ENCODE results near the gene CAPN13. TPM values are rescaled to one million over a fixed set of nuclear protein-coding genes. Genes with fewer than 3 reads are reported as not detected.

Gene CAPN13
- total RNA-seq, 4 donors from 2014 or later: 0.18 to 5.8 (median 1.8) TPM

- DNase-seq: no peak
- intact Hi-C loops (cut with DNase I): no loop called here
- H3K4me1 ChIP-seq: peaks cover 0 to 4% (median 0%) of the 10 kb centered on the region in 3 donors
- no peak for TF ChIP-seq POLR2A (IDR thresholded peaks at IDR 0.05)
- TF ChIP-seq CTCF (IDR thresholded peaks at IDR 0.05): no peak
- H3K36me3 ChIP-seq: no peaks in the 10 kb centered on the region
- no peak overlapping the region for H3K27ac ChIP-seq
- H3K9me3 ChIP-seq: no peaks in the 10 kb centered on the region
- H3K4me3 ChIP-seq: no peak overlapping the region
- WGBS, 2 donors: 90 to 93% methylated on average over 2 to 4 of the region's 4 CpGs
- H3K27me3 ChIP-seq: peaks cover 0 to 37% (median 0%) of the 10 kb centered on the region in 4 donors
Observed at GRCh38 chr2:30732876-30733275, 74.4 kb downstream of the CAPN13 start.

GRCh38 chr2:30732376-30732775 is 74.9 kb downstream of the CAPN13 start:
- no peak for DNase-seq
- no peak overlapping the region for H3K4me3 ChIP-seq
- no peaks in the 10 kb centered on the region for H3K36me3 ChIP-seq
- intact Hi-C loops (cut with DNase I): no loop called here
- TF ChIP-seq CTCF (IDR thresholded peaks at IDR 0.05) (no peak), POLR2A (IDR thresholded peaks at IDR 0.05) (no peak)
- no peak overlapping the region for H3K27ac ChIP-seq
- WGBS, 2 donors: 60% methylated on average over 6 of the region's 10 CpGs; no CpG with 5 or more reads in 1 of the 2 donors
- no peaks in the 10 kb centered on the region for H3K9me3 ChIP-seq
- peaks cover 0 to 37% (median 0%) of the 10 kb centered on the region in 4 donors for H3K27me3 ChIP-seq
- H3K4me1 ChIP-seq: peaks cover 0 to 4% (median 0%) of the 10 kb centered on the region in 3 donors

- DNase-seq: no peak
- no peaks in the 10 kb centered on the region for H3K36me3 ChIP-seq
- H3K27me3 ChIP-seq: peaks cover 0 to 37% (median 0%) of the 10 kb centered on the region in 4 donors
- H3K4me3 ChIP-seq: no peak overlapping the region
- intact Hi-C loops (cut with DNase I): no loop called here
- 36 to 50% methylated on average over 2 to 3 of the region's 6 CpGs for WGBS, 2 donors
- TF ChIP-seq CTCF (IDR thresholded peaks at IDR 0.05) (no peak), POLR2A (IDR thresholded peaks at IDR 0.05) (no peak)
- H3K4me1 ChIP-seq: peaks cover 0 to 3% (median 0%) of the 10 kb centered on the region in 3 donors
- no peak overlapping the region for H3K27ac ChIP-seq
- no peaks in the 10 kb centered on the region for H3K9me3 ChIP-seq
Observed at GRCh38 chr2:30731706-30732105, 75.5 kb downstream of the CAPN13 start.

- Histone ChIP-seq H3K4me3 (no peak overlapping the region), H3K27me3 (peaks cover 0 to 35% (median 0%) of the 10 kb centered on the region in 4 donors), H3K36me3 (no peaks in the 10 kb centered on the region), H3K9me3 (no peaks in the 10 kb centered on the region), H3K27ac (no peak overlapping the region), H3K4me1 (no peaks in the 10 kb centered on the region)
- no peak for DNase-seq
- TF ChIP-seq CTCF (IDR thresholded peaks at IDR 0.05): no peak
- TF ChIP-seq POLR2A (IDR thresholded peaks at IDR 0.05): no peak
- WGBS, 2 donors: 87 to 92% methylated on average over 9 to 15 of the region's 16 CpGs
- intact Hi-C loops (cut with DNase I): no loop called here
Observed at GRCh38 chr2:30730736-30731647, 76.3 kb downstream of the CAPN13 start.

GRCh38 chr2:30729031-30729430 is 78.2 kb downstream of the CAPN13 start:
- intact Hi-C loops (cut with DNase I): no loop called here
- TF ChIP-seq CTCF (IDR thresholded peaks at IDR 0.05) (no peak), POLR2A (IDR thresholded peaks at IDR 0.05) (no peak)
- no peak for DNase-seq
- H3K4me3 ChIP-seq: no peak overlapping the region
- no peaks in the 10 kb centered on the region for H3K9me3 ChIP-seq
- 60 to 77% methylated on average over 5 of the region's 5 CpGs for WGBS, 2 donors
- H3K4me1 ChIP-seq: no peaks in the 10 kb centered on the region
- H3K27ac ChIP-seq: no peak overlapping the region
- H3K36me3 ChIP-seq: no peaks in the 10 kb centered on the region
- H3K27me3 ChIP-seq: peaks cover 0 to 31% (median 0%) of the 10 kb centered on the region in 4 donors

Measured in esophagus squamous epithelium (tissue), 5 donors.